HG03354 (cell line): ENCODE measurements around the gene UBASH3B.

Experiments used
- ATAC-seq: cut with Tn5 transposase; IDR thresholded peaks from one replicate; pipeline ENCODE4 v1.9.1; 2021; ENCODE audit warnings: mild to moderate bottlenecking; ENCODE audit not compliant: unreplicated experiment, poor library complexity, severe bottlenecking

The UBASH3B gene

GRCh38 chr11:122863704-122864326 lies 208.3 kb downstream of the UBASH3B start:
- ATAC-seq: no peak
